ENCODE results near the gene PRKCE.

PRKCE gene

GRCh38 chr2:46002947-46003346 lies 351.5 kb downstream of the PRKCE start:
- DNase-seq = no peak

DNA sequence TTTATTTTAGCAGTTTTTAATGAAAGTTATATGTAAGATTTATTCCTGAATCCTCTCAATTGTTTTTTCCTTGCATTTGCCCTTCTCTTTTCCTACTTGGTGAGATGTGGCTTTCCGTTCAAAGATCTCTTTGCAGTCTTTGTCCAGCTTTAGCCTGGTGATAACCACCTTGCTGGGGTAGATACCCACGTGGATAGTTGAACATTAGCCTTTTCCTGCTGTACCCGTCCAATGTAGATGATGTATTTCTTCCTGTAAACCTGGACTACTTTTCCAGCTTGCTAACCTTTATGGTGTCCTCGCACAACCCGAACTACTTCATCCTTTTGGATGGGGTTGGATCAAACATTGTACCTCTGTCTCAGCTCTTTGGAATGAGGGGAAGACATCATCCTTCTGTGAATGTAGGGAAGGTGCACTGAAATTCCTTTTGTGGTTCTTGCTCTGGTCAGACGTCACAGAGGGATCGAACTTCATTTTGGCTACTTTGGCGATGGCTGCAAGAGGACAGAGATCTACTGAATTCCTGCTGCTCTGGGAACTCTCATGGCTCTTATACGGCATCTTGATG lies 352.5 kb downstream of the PRKCE start:
- DNase-seq = no peak

DNA sequence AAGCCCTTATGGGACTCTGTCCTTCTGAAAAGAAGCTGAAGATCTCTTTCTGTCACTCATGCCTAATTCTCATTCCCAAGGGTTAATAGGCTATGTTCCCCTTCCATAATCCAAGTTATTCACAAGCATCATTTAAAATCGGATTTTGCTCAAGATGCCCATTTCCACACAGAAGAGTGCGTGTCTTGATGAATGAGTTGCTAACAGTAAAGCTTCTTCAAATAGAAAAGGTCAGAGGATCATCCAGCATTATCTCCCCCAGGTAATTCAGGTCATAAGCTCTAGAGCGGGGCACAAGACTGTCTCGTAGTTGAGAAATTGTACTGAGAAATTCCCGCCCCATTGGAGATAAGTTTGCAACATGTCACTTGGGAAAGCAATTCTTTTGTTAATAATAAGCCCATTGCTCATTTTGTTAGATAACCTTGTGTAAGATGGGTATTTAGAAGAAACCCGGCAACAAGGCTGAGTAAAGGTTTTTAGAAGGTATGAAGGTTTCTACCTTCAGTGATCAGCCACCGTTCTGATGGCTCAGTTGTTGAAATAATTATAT lies 355.1 kb downstream of the PRKCE start:
- DNase-seq = no peak

DNA sequence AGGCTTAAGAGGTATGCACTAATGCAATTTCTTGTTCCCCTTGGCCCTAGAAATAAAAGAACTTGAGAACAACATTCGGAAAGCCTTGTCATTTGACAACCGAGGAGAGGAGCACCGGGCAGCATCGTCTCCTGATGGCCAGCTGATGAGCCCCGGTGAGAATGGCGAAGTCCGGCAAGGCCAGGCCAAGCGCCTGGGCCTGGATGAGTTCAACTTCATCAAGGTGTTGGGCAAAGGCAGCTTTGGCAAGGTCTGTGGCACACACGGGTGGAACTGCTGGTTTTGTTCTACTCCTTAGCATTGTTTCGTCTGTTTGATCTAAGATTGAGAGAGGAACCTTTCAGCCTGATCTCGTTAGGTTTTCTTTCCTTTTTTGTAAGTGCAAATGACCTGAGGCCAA lies 355.9 kb downstream of the PRKCE start:
- no peak for DNase-seq

DNA sequence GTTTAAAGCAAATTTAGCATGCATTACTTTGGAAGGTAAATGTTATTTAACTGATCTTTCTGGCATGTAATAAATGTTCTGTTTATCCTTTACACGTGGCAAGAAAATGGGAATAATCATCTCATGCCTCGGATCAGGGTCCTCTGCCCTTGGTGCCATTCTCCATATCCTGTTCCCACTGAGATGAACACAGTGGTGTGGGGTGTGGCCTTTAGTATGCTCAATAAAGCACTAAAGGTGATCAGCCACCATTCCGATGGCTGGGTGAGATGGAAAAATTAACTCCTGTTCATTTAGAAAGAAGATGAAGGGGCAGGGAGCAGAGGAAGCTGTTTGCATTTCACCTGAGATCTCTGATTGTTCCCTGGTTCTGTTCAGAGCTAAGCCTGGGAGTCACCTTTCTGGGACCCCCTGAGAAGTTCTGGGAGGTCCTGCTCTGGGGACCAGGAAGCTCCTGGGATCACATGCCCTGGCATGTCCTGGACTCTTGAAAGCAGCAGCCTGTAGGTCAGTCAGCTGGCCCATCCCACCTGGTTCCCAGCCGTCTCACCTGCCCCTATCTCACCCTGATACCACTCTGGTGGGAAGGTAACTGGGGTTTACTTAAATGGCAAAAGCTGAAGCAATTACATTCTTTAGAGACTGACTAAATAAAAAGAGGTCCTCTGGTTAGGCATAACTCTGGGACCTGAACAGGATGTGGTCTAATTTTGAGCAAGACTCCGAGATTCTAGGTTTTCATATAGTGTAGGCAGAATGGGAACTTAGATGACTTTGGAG lies 356.8 kb downstream of the PRKCE start:
- DNase-seq = no peak

DNA sequence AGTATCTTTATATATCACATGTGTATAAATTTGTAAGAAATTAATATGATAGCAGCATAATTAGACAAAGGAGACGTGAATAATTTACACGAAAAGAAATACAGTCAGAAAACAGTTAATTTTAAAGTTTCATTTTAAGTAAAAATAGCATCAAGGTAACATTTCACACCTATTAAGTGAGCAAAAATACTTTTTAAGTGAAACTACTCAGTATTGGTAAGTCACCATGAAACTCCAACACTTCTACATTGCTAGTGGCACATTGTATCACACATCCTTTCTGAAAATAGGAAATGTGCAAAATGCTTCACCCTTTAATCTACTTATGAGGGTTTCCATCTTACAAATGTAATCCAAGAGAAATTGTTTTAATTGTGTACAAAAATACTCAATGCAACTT lies 357.8 kb downstream of the PRKCE start:
- no peak for DNase-seq

DNA sequence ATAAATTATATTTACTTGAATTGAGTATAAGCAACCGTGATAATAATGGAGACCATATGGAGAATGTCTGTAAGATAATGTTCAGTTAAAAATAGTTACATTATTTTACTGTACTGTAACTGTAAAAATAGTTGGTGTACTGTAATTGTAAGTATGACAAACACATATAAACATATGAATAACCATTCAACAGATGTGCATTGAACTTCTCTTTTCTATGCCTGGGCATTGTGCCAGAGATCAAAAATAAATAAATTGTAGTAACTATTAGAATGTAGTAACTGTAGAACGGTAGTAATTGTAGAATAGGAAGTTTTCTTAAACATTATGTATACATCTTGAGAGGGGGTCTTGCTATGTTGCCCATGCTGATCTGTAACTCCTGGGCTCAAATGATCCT lies 358.3 kb downstream of the PRKCE start:
- DNase-seq = no peak

DNA sequence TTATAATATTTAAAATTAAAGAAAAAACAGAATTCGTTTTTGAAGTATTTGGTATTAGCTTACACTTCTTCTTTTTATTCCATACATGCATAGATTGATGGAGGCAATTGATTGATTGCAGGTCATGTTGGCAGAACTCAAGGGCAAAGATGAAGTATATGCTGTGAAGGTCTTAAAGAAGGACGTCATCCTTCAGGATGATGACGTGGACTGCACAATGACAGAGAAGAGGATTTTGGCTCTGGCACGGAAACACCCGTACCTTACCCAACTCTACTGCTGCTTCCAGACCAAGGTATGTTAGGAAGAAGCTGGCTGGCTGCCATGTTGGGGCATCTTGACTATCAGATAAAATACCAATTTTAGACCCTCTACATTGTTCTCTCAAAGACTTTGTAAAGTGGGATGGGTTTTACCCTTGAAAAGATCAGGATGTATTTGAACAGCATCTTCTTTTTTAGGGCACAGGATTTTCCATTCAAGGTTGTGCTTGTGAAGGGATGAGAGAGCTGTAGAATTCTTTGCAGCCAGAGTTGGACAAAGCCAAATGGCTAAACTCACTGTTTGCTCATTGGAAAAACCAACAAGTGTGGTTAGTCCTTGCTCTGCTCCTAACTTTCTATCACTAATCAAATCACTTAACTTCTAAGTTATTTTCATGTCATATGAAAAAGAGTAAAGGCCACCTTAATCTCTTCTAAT lies 358.9 kb downstream of the PRKCE start:
- no peak for DNase-seq

- DNase-seq = peak in 1 of 5 donors; percentile 65
These were observed 359.5 kb downstream of the PRKCE start for GRCh38 chr2:46010925-46011490.

GRCh38 chr2:46012618-46013240 lies 361.3 kb downstream of the PRKCE start:
- DNase-seq = no peak

GRCh38 chr2:46013726-46014125 lies 362.3 kb downstream of the PRKCE start:
- no peak for DNase-seq

DNA sequence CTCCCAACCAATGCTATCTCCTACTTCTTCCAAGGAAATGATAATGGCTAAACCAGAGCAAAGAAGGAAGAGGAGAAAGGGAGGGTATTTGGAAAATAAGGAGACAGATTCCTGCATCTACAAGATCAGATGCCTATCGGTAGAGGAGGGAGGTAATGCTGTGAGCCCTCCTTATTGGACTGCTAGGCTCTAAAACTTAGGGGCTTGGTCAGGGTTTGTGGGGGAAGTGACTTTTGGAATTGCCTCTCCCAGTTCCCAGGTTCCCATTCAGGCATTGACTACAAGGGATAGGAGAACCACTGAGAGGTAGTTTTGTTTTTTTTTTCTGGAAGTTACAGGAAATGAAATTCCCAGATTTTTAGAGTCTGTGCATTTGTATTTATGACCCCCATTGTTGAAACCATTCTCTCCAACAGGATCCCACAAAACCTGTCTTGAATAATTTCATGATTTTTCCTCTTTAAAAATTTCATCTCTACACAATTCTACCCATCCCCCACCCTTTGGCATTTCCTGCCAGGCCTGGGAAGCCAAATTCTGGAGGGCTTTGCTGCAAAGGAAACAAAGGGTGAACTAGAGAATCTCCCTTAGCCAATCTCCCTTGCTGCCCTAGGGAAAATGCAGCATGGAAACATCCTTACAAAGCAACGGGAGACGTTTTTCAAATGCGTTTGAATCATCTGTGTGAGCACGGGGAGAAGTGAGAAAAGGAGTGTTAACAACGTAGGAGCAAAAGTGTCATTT lies 363.6 kb downstream of the PRKCE start:
- no peak for DNase-seq

DNA sequence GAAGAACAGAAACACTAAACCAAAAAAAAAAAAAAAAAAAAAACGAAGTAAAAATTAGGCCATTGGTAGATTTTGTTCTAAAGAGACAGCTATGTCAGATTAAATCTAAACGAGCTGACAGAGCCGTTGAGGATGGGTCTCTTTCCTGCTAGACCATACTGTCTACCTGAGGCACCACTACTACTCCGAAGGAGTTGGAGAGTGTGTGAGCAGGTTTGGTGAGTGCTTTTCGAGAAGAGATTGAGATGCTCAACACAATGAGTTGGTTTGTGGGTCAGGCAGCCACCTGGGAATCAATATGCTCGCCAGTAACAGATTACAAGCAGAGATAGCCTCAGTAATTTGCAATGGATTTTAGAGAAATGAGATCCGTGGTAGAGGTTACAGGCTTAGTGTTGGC lies 364.2 kb downstream of the PRKCE start:
- no peak for DNase-seq

DNA sequence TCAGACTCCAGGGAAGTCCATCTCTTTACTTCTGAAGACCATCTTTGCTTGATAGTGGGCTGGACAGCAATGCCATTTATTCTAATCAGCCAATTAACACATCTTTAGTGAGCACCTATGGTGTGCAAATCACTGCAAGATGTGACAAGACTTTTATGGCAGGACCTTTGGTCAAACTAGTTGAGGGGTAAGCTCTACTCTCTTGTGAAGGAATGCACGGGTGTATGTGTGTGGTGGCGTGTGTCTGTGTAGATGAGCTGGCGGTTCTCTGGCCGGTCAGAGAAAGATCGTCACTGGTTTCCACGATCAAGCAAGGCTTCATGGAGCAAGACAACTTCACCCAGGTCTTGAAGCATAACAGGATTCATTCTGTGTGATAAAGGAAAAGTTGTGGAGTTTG lies 364.6 kb downstream of the PRKCE start:
- DNase-seq = no peak

GRCh38 chr2:46018773-46019591 lies 367.5 kb downstream of the PRKCE start:
- no peak for DNase-seq

GRCh38 chr2:46020416-46020815 lies 368.9 kb downstream of the PRKCE start:
- no peak for DNase-seq

- peak in 1 of 5 donors; percentile 90 for DNase-seq
These were observed 371.8 kb downstream of the PRKCE start for GRCh38 chr2:46023165-46023854.

DNA sequence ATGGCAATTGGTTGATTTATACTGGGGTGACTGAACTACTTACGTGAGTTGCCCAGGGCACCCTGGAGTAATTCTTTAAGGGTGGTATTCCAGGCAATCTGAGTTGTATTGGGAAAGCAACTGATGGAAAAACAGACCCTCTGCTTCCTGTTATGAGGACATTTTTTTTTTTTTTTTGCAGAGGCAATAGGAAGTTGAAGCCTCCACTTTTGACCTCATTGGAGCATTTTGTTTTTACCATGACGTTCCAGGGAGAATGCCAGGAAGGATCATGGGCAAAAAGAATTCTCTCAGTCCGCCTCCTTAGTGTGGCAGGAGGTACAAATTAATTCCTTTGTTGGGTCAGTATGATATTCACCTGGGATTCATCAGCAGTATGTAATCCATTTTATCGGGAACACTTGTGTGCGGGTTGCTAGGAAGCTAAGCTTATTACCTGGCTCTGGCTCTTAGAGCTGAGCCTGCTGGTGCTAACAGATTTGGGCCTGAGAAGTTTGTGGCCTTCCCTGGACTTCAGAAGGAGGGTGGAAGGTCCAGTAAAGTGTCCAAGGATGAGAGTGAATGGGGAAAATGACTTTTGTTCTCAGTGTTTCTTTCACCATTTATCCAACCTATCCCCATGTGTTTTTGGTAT lies 372.8 kb downstream of the PRKCE start:
- DNase-seq = no peak

DNA sequence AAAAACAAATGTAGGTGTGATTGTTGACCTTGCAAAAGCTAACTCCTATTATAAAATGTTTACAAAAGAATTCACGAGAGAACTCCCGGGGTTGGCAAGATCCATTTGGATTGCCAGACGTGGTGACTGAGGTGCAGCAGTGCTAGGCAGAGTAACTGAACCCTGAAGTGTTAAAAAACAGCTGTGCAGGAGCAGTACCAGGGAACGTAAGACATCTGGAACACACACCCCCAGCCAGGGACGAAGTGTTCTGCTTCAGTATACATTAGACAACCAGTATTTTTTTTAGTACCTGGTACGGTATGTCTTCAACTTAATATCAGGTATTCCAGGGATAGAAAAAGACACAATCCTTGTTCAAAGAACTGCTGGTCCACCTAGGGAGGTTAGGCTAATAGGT lies 373.6 kb downstream of the PRKCE start:
- DNase-seq = no peak

DNA sequence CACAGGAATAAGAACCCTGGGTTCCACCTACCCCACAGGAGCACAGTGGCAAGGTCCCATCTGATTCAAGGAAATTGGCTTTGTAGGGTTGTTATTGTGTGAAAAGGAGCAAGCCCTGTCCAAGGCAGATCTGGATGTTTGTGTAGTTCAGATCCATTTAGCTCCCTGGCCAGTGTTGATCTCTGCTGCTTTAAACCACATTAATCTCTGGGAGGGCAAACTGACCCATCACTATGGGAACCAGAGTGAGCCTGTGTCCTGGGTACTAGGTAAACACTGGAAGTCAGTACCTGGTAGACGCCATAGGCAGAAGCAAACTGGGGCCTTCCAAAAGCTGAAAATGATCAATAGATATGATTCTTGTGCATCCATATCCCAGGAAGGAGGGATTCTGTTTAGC lies 374.2 kb downstream of the PRKCE start:
- DNase-seq = no peak
